SH-SY5Y (cell line): ENCODE measurements around the gene TOR1AIP2.

ENCODE experiments used
- GATA2 ChIP-seq: IDR thresholded peaks from 2 replicates; pipeline ENCODE4 v1.6.1; 2011; ENCODE audit warnings: mild to moderate bottlenecking, low read depth, low read length
- GATA3 ChIP-seq: IDR thresholded peaks from 2 replicates; pipeline ENCODE4 v1.6.1; 2011; ENCODE audit warnings: low read depth, mild to moderate bottlenecking, low read length, moderate library complexity

GRCh38 chr1:179794146-179794545, 83.5 kb downstream of the TOR1AIP2 start:
- TF ChIP-seq GATA2 = no peak
- TF ChIP-seq GATA3 = no peak
